Measurements from ENCODE around the gene KCNA1.

KCNA1 gene

DNA sequence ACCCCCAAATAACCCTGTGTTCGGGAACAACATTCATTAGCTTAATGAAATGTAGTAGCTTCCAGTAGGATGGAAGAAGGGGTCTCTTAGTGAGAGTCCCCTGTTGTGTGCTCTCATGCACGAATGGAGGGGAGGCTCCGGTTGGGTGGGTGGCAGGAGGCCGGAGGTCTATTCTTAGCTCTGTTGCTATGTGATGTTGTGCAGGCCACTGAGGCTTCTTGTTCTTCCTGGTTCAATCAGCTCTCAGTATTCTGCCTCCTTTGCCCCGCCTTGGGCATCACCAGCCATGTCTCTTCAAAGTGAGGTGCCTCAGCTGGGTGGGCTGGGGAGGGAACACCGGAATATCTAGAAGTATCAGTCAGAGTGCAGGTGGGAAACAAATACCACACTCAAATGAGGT lies 50.8 kb downstream of the KCNA1 start:
- no peak for TF ChIP-seq EZH2 (IDR thresholded peaks at IDR 0.05; ENCODE audit: borderline replicate concordance, low read length)
- TF ChIP-seq, protein P1, sequence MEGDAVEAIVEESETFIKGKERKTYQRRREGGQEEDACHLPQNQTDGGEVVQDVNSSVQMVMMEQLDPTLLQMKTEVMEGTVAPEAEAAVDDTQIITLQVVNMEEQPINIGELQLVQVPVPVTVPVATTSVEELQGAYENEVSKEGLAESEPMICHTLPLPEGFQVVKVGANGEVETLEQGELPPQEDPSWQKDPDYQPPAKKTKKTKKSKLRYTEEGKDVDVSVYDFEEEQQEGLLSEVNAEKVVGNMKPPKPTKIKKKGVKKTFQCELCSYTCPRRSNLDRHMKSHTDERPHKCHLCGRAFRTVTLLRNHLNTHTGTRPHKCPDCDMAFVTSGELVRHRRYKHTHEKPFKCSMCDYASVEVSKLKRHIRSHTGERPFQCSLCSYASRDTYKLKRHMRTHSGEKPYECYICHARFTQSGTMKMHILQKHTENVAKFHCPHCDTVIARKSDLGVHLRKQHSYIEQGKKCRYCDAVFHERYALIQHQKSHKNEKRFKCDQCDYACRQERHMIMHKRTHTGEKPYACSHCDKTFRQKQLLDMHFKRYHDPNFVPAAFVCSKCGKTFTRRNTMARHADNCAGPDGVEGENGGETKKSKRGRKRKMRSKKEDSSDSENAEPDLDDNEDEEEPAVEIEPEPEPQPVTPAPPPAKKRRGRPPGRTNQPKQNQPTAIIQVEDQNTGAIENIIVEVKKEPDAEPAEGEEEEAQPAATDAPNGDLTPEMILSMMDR (IDR thresholded peaks at IDR 0.05; ENCODE audit: low read length) = no peak
- no peaks in the 10 kb centered on the region for H4K20me1 ChIP-seq (ENCODE audit: insufficient read depth, low read length)
- no peaks in the 10 kb centered on the region for H3K4me1 ChIP-seq (ENCODE audit: insufficient read depth, low read length, severe bottlenecking)
- H3K9ac ChIP-seq (ENCODE audit: low read length) = no peak overlapping the region
- H3K27me3 ChIP-seq (ENCODE audit: insufficient read depth, low read length) = no peaks in the 10 kb centered on the region; the same call in 1 of the 2 replicates
- H3F3A ChIP-seq (ENCODE audit: insufficient read depth, low read length) = no peaks in the 10 kb centered on the region
- no peak overlapping the region for H3K4me2 ChIP-seq (ENCODE audit: low read length)
- no peaks in the 10 kb centered on the region for H3K9me2 ChIP-seq (ENCODE audit: low read depth, low read length)
- no peak overlapping the region for H3K27ac ChIP-seq (ENCODE audit: low read depth, low read length, poor library complexity, severe bottlenecking)
- H3K79me2 ChIP-seq (ENCODE audit: insufficient read depth, low read length) = no peaks in the 10 kb centered on the region
- no peaks in the 10 kb centered on the region for H3K9me3 ChIP-seq (ENCODE audit: low read length)
- H3K4me3 ChIP-seq (ENCODE audit: low read depth, low read length, poor library complexity, severe bottlenecking) = no peak overlapping the region
- no peaks in the 10 kb centered on the region for H3K36me3 ChIP-seq (ENCODE audit: insufficient read depth, low read length)
- H2AFZ ChIP-seq (ENCODE audit: low read length) = no peak overlapping the region

DNA sequence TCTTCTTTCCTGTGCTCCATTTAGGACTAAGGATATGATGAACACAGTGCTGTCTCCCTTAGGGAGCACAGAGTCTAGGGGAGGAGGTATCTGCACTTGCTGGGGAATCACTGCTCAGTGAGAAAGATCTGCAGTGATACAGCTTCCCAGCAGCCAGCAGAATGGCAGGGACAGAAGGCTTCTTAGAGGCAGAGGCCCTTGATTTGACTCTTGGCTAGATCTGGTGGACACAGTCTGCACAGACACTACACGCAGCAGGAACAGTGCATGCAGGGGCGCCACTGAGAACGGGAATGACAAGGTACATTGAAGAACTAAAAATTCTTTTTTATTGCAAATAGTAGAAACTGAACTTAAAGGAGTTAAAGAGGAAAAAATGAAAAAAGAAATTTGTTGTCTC lies 51.6 kb downstream of the KCNA1 start:
- Histone ChIP-seq H3K4me2 (ENCODE audit: low read length) (no peak overlapping the region), H3K4me1 (ENCODE audit: insufficient read depth, low read length, severe bottlenecking) (no peaks in the 10 kb centered on the region), H3K79me2 (ENCODE audit: insufficient read depth, low read length) (no peaks in the 10 kb centered on the region), H3K9me2 (ENCODE audit: low read depth, low read length) (no peaks in the 10 kb centered on the region), H3K27me3 (ENCODE audit: insufficient read depth, low read length) (no peaks in the 10 kb centered on the region; the same call in 1 of the 2 replicates), H3K27ac (ENCODE audit: low read depth, low read length, poor library complexity, severe bottlenecking) (no peak overlapping the region), H3K9me3 (ENCODE audit: low read length) (no peaks in the 10 kb centered on the region), H3K36me3 (ENCODE audit: insufficient read depth, low read length) (no peaks in the 10 kb centered on the region), H2AFZ (ENCODE audit: low read length) (no peak overlapping the region), H3K9ac (ENCODE audit: low read length) (no peak overlapping the region), H3F3A (ENCODE audit: insufficient read depth, low read length) (no peaks in the 10 kb centered on the region), H4K20me1 (ENCODE audit: insufficient read depth, low read length) (no peaks in the 10 kb centered on the region), H3K4me3 (ENCODE audit: low read depth, low read length, poor library complexity, severe bottlenecking) (no peak overlapping the region)
- TF ChIP-seq, protein P1 (IDR thresholded peaks at IDR 0.05; ENCODE audit: low read length) = no peak
- TF ChIP-seq EZH2 (IDR thresholded peaks at IDR 0.05; ENCODE audit: borderline replicate concordance, low read length) = no peak

DNA sequence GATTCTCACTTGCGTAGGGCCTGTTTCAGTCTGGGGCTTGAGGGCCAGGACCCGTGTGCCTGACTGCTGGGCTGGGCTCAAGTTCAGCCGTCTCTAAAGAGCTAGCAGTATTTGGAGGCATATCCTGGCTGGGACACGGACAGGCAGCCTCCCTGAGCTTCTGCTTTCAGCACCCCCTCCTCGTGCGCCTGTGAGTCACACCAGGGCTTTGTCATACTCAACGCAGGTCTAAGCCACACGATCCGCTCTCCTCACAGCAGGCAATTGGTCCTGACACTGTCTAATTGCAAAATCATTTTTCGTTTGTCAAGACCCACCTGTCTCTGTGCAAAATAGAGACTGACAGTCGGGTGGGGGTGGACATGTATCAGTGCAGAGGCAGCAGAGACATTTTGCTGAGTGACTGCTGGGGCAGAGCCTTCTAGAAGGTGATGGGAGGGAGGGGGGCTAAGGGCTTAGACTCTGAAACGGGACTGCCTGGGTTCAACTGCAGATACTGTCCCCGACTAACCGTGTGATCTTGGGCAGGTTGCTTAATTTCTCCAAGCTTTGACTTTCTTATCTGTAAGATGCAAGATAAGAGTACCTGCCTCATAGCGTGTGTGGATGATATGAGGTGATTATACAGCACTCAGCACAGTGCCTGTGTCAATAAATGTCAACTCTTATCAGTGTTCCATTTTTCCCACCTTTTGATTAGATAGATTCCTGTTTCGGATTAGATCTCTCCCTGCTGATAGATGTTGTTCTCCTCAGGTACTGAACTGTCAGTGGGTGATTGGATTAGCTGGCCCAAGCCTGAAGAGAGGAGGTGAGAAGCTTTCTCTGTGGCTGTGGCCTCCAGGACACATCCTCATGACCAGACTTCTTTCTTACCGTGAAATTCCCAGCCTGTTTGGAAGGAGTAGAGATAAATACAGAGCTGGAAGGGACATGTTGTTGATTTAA lies 53.1 kb downstream of the KCNA1 start:
- H3K27me3 ChIP-seq (ENCODE audit: insufficient read depth, low read length) = no peaks in the 10 kb centered on the region; the same call in 1 of the 2 replicates
- no peaks in the 10 kb centered on the region for H3K36me3 ChIP-seq (ENCODE audit: insufficient read depth, low read length)
- no peaks in the 10 kb centered on the region for H3K9me2 ChIP-seq (ENCODE audit: low read depth, low read length)
- H3K79me2 ChIP-seq (ENCODE audit: insufficient read depth, low read length) = no peaks in the 10 kb centered on the region
- H3F3A ChIP-seq (ENCODE audit: insufficient read depth, low read length) = no peaks in the 10 kb centered on the region
- no peak overlapping the region for H3K27ac ChIP-seq (ENCODE audit: low read depth, low read length, poor library complexity, severe bottlenecking)
- H3K4me1 ChIP-seq (ENCODE audit: insufficient read depth, low read length, severe bottlenecking) = no peaks in the 10 kb centered on the region
- no peaks in the 10 kb centered on the region for H4K20me1 ChIP-seq (ENCODE audit: insufficient read depth, low read length)
- H3K4me3 ChIP-seq (ENCODE audit: low read depth, low read length, poor library complexity, severe bottlenecking) = no peak overlapping the region
- no peaks in the 10 kb centered on the region for H3K9me3 ChIP-seq (ENCODE audit: low read length)
- H2AFZ ChIP-seq (ENCODE audit: low read length) = no peak overlapping the region
- TF ChIP-seq EZH2 (IDR thresholded peaks at IDR 0.05; ENCODE audit: borderline replicate concordance, low read length) = no peak
- TF ChIP-seq, protein P1 (IDR thresholded peaks at IDR 0.05; ENCODE audit: low read length) = no peak
- H3K4me2 ChIP-seq (ENCODE audit: low read length) = no peak overlapping the region
- H3K9ac ChIP-seq (ENCODE audit: low read length) = no peak overlapping the region

Data from OCI-LY1 (cell line).